ENCODE data around the gene CD2AP.
"Not testable (repeated sequence)": the region's sequence is repeated elsewhere in the genome, so short reads cannot be mapped to it uniquely, and the experiment has no call there.

Gene CD2AP

GRCh38 chr6:47477497-47478232 is at the start of gene CD2AP:
CD2AP (plus strand) TSS chr6:47477789; CDS start chr6:47478245, 456 bp downstream.
- H3K27ac ChIP-seq (ENCODE audit: low read depth, low read length): peak within 1 kb of the TSS; percentile 92
- H3K4me1 ChIP-seq (ENCODE audit: control insufficient read depth, insufficient read depth, low read length): peaks cover 2% of the 10 kb centered on the region
- no peaks in the 10 kb centered on the region for H3K27me3 ChIP-seq (ENCODE audit: control insufficient read depth, insufficient read depth, low read length)
- peak within 1 kb of the TSS; percentile 82 for H3K9ac ChIP-seq (ENCODE audit: low read length)
- H3K4me3 ChIP-seq (ENCODE audit: low read length): peak within 1 kb of the TSS; percentile 94
- H3K36me3 ChIP-seq (ENCODE audit: control insufficient read depth, insufficient read depth, low read length): no peaks in the 10 kb centered on the region

- Histone ChIP-seq H3K9ac (ENCODE audit: low read length) (no peak overlapping the region), H3K4me1 (ENCODE audit: control insufficient read depth, insufficient read depth, low read length) (no peaks in the 10 kb centered on the region), H3K27ac (ENCODE audit: low read depth, low read length) (no peak overlapping the region), H3K27me3 (ENCODE audit: control insufficient read depth, insufficient read depth, low read length) (no peaks in the 10 kb centered on the region), H3K4me3 (ENCODE audit: low read length) (no peak overlapping the region), H3K36me3 (ENCODE audit: control insufficient read depth, insufficient read depth, low read length) (no peaks in the 10 kb centered on the region)
These were observed 49.3 kb upstream of the CD2AP start for GRCh38 chr6:47428288-47428687.

- Histone ChIP-seq H3K4me1 (ENCODE audit: control insufficient read depth, insufficient read depth, low read length) (no peaks in the 10 kb centered on the region), H3K4me3 (ENCODE audit: low read length) (no peak overlapping the region), H3K27ac (ENCODE audit: low read depth, low read length) (no peak overlapping the region), H3K36me3 (ENCODE audit: control insufficient read depth, insufficient read depth, low read length) (no peaks in the 10 kb centered on the region), H3K9ac (ENCODE audit: low read length) (no peak overlapping the region), H3K27me3 (ENCODE audit: control insufficient read depth, insufficient read depth, low read length) (no peaks in the 10 kb centered on the region)
These were observed 48.6 kb upstream of the CD2AP start for GRCh38 chr6:47428746-47429664.

GRCh38 chr6:47434372-47435253 is 43.0 kb upstream of the CD2AP start:
- Histone ChIP-seq H3K36me3 (ENCODE audit: control insufficient read depth, insufficient read depth, low read length) (no peaks in the 10 kb centered on the region), H3K27ac (ENCODE audit: low read depth, low read length) (no peak overlapping the region), H3K27me3 (ENCODE audit: control insufficient read depth, insufficient read depth, low read length) (no peaks in the 10 kb centered on the region), H3K4me3 (ENCODE audit: low read length) (no peak overlapping the region), H3K4me1 (ENCODE audit: control insufficient read depth, insufficient read depth, low read length) (no peaks in the 10 kb centered on the region), H3K9ac (ENCODE audit: low read length) (no peak overlapping the region)

- Histone ChIP-seq H3K9ac (ENCODE audit: low read length) (no peak overlapping the region), H3K4me1 (ENCODE audit: control insufficient read depth, insufficient read depth, low read length) (no peaks in the 10 kb centered on the region), H3K27me3 (ENCODE audit: control insufficient read depth, insufficient read depth, low read length) (no peaks in the 10 kb centered on the region), H3K27ac (ENCODE audit: low read depth, low read length) (no peak overlapping the region), H3K36me3 (ENCODE audit: control insufficient read depth, insufficient read depth, low read length) (no peaks in the 10 kb centered on the region), H3K4me3 (ENCODE audit: low read length) (no peak overlapping the region)
These were observed 42.4 kb upstream of the CD2AP start for GRCh38 chr6:47435254-47435612.

GRCh38 chr6:47437592-47437991 is 40.0 kb upstream of the CD2AP start:
- H3K9ac ChIP-seq (ENCODE audit: low read length): no peak overlapping the region
- H3K4me3 ChIP-seq (ENCODE audit: low read length): no peak overlapping the region
- H3K27me3 ChIP-seq (ENCODE audit: control insufficient read depth, insufficient read depth, low read length): no peaks in the 10 kb centered on the region
- no peak overlapping the region for H3K27ac ChIP-seq (ENCODE audit: low read depth, low read length)
- no peaks in the 10 kb centered on the region for H3K36me3 ChIP-seq (ENCODE audit: control insufficient read depth, insufficient read depth, low read length)
- no peaks in the 10 kb centered on the region for H3K4me1 ChIP-seq (ENCODE audit: control insufficient read depth, insufficient read depth, low read length)

GRCh38 chr6:47438481-47439347 is 38.9 kb upstream of the CD2AP start:
- no peak overlapping the region for H3K27ac ChIP-seq (ENCODE audit: low read depth, low read length)
- H3K4me1 ChIP-seq (ENCODE audit: control insufficient read depth, insufficient read depth, low read length): no peaks in the 10 kb centered on the region
- H3K4me3 ChIP-seq (ENCODE audit: low read length): no peak overlapping the region
- H3K9ac ChIP-seq (ENCODE audit: low read length): no peak overlapping the region
- no peaks in the 10 kb centered on the region for H3K27me3 ChIP-seq (ENCODE audit: control insufficient read depth, insufficient read depth, low read length)
- no peaks in the 10 kb centered on the region for H3K36me3 ChIP-seq (ENCODE audit: control insufficient read depth, insufficient read depth, low read length)

- H3K27ac ChIP-seq (ENCODE audit: low read depth, low read length): no peak overlapping the region
- no peak overlapping the region for H3K9ac ChIP-seq (ENCODE audit: low read length)
- H3K4me3 ChIP-seq (ENCODE audit: low read length): no peak overlapping the region
- H3K4me1 ChIP-seq (ENCODE audit: control insufficient read depth, insufficient read depth, low read length): no peaks in the 10 kb centered on the region
- H3K36me3 ChIP-seq (ENCODE audit: control insufficient read depth, insufficient read depth, low read length): no peaks in the 10 kb centered on the region
- H3K27me3 ChIP-seq (ENCODE audit: control insufficient read depth, insufficient read depth, low read length): no peaks in the 10 kb centered on the region
These were observed 38.3 kb upstream of the CD2AP start for GRCh38 chr6:47439348-47439668.

- Histone ChIP-seq H3K27ac (ENCODE audit: low read depth, low read length) (no peak overlapping the region), H3K36me3 (ENCODE audit: control insufficient read depth, insufficient read depth, low read length) (no peaks in the 10 kb centered on the region), H3K4me1 (ENCODE audit: control insufficient read depth, insufficient read depth, low read length) (no peaks in the 10 kb centered on the region), H3K9ac (ENCODE audit: low read length) (no peak overlapping the region), H3K27me3 (ENCODE audit: control insufficient read depth, insufficient read depth, low read length) (no peaks in the 10 kb centered on the region), H3K4me3 (ENCODE audit: low read length) (no peak overlapping the region)
These were observed 36.9 kb upstream of the CD2AP start for GRCh38 chr6:47440719-47441118.

- H3K9ac ChIP-seq (ENCODE audit: low read length); H3K27me3 ChIP-seq (ENCODE audit: control insufficient read depth, insufficient read depth, low read length); H3K4me3 ChIP-seq (ENCODE audit: low read length); H3K4me1 ChIP-seq (ENCODE audit: control insufficient read depth, insufficient read depth, low read length); H3K27ac ChIP-seq (ENCODE audit: low read depth, low read length); H3K36me3 ChIP-seq (ENCODE audit: control insufficient read depth, insufficient read depth, low read length): not testable (repeated sequence)
These were observed 32.6 kb upstream of the CD2AP start for GRCh38 chr6:47444964-47445363.

- Histone ChIP-seq H3K27me3 (ENCODE audit: control insufficient read depth, insufficient read depth, low read length) (no peaks in the 10 kb centered on the region), H3K27ac (ENCODE audit: low read depth, low read length) (no peak overlapping the region), H3K4me3 (ENCODE audit: low read length) (no peak overlapping the region), H3K9ac (ENCODE audit: low read length) (no peak overlapping the region), H3K4me1 (ENCODE audit: control insufficient read depth, insufficient read depth, low read length) (no peaks in the 10 kb centered on the region), H3K36me3 (ENCODE audit: control insufficient read depth, insufficient read depth, low read length) (no peaks in the 10 kb centered on the region)
These were observed 30.8 kb upstream of the CD2AP start for GRCh38 chr6:47446669-47447330.

Measured in rectal smooth muscle tissue (tissue), 1 donor.